IMR-90 (cell line): ENCODE measurements around the gene SRD5A1. TPM values are rescaled to one million over a fixed set of nuclear protein-coding genes. Genes with fewer than 3 reads are reported as not detected.
A peak's percentile ranks its signal among the peaks of the same experiment; 100 is the strongest.

ENCODE experiments used
- ATAC-seq: fragments of 200-7000 bp; cut with Tn5 transposase; 2 replicates; pipeline ENCODE4 v1.9.1; 2020; ENCODE audit warnings: low read depth, mild to moderate bottlenecking, moderate library complexity
- BruUV-seq: library from RNA; stranded (reverse); fragments of 400-500 nt; replicated peaks from 2 replicates; lab custom pipeline; 2021; lab: Mats Ljungman, UMichigan
- CTCF ChIA-PET: fragments of 300-600 bp; formaldehyde crosslinking; extraction: SDS; loops from one replicate; lab custom pipeline; 2021; ENCODE audit warnings: antibody characterized with exemption; lab: Yijun Ruan, JAX
- POLR2A ChIA-PET: fragments of 300-600 bp; sonication (Branson Sonifier 250); formaldehyde crosslinking; loops from one replicate; lab custom pipeline; 2022; ENCODE audit warnings: antibody characterized with exemption; ENCODE audit not compliant: unreplicated experiment; lab: Charles Lee
- DNase-seq: peaks from one replicate; pipeline ENCODE4 v3.0.0; 2013
- H2AFZ ChIP-seq: replicated peaks from 2 replicates; pipeline ENCODE3; 2013; ENCODE audit warnings: low read length, mild to moderate bottlenecking; ENCODE audit not compliant: poor library complexity
- H2AK5ac ChIP-seq: 2 replicates; pipeline ENCODE4 v1.6.1; 2013; ENCODE audit warnings: low read depth, low read length, inconsistent platforms
- H2AK9ac ChIP-seq: replicated peaks from 2 replicates; pipeline ENCODE3; 2013; ENCODE audit warnings: mild to moderate bottlenecking, low read depth, low read length, moderate library complexity; ENCODE audit not compliant: poor library complexity
- H2BK120ac ChIP-seq: 2 replicates; pipeline ENCODE4 v1.6.1; 2013; ENCODE audit warnings: low read depth, low read length, inconsistent platforms
- H2BK15ac ChIP-seq: 3 replicates; pipeline ENCODE4 v1.6.1; 2013; ENCODE audit warnings: low read depth, low read length, inconsistent platforms
- H2BK20ac ChIP-seq: 2 replicates; pipeline ENCODE4 v1.6.1; 2013; ENCODE audit warnings: low read depth, mild to moderate bottlenecking, inconsistent platforms, low read length, moderate library complexity
- H2BK5ac ChIP-seq: 2 replicates; pipeline ENCODE4 v1.6.1; 2013; ENCODE audit warnings: mild to moderate bottlenecking, low read depth, low read length, inconsistent platforms; ENCODE audit not compliant: poor library complexity, severe bottlenecking
- H3K14ac ChIP-seq: replicated peaks from 2 replicates; pipeline ENCODE4 v1.6.1; 2013; ENCODE audit warnings: low read depth, low read length, inconsistent platforms
- H3K18ac ChIP-seq: 2 replicates; pipeline ENCODE4 v1.6.1; 2013; ENCODE audit warnings: low read depth, low read length, control low read depth
- H3K23ac ChIP-seq: 2 replicates; pipeline ENCODE4 v1.6.1; 2013; ENCODE audit warnings: low read depth, low read length, inconsistent platforms
- H3K27ac ChIP-seq: 2 replicates; pipeline ENCODE4 v1.5.1; 2013; ENCODE audit warnings: mild to moderate bottlenecking, control low read depth, low read length; ENCODE audit not compliant: insufficient read depth
- H3K27me3 ChIP-seq: 2 replicates; pipeline ENCODE4 v1.6.1; 2013; ENCODE audit warnings: low read length; ENCODE audit not compliant: control insufficient read depth, insufficient read depth
- H3K36me3 ChIP-seq: 2 replicates; pipeline ENCODE4 v1.6.1; 2013; ENCODE audit warnings: low read length, mixed read lengths; ENCODE audit not compliant: control insufficient read depth, insufficient read depth
- H3K4ac ChIP-seq: 2 replicates; pipeline ENCODE4 v1.6.1; 2013; ENCODE audit warnings: low read depth, low read length, inconsistent platforms
- H3K4me1 ChIP-seq: 2 replicates; pipeline ENCODE4 v1.6.1; 2013; ENCODE audit warnings: low read length, mixed read lengths; ENCODE audit not compliant: control insufficient read depth, insufficient read depth
- H3K4me2 ChIP-seq: 2 replicates; pipeline ENCODE4 v1.6.1; 2013; ENCODE audit warnings: low read depth, mild to moderate bottlenecking, control low read depth, low read length, moderate library complexity
- H3K4me3 ChIP-seq: 2 replicates; pipeline ENCODE4 v1.5.1; 2013; ENCODE audit warnings: low read depth, mild to moderate bottlenecking, control low read depth, low read length, moderate library complexity; ENCODE audit not compliant: insufficient read depth
- H3K56ac ChIP-seq: 2 replicates; pipeline ENCODE4 v1.6.1; 2013; ENCODE audit warnings: low read length, inconsistent platforms; ENCODE audit not compliant: insufficient read depth; ENCODE audit errors: extremely low read depth
- H3K79me1 ChIP-seq, 2 experiments: 2 replicates each; pipeline ENCODE4 v1.6.1; 2013; ENCODE audit warnings: low read length in 2 of 2, inconsistent platforms in 1 of 2, low read depth in 1 of 2
- H3K9ac ChIP-seq: 2 replicates; pipeline ENCODE4 v1.6.1; 2013; ENCODE audit warnings: low read depth, low read length, control low read depth
- H3K9me1 ChIP-seq: 2 replicates; pipeline ENCODE4 v1.6.1; 2013; ENCODE audit warnings: low read length, inconsistent platforms; ENCODE audit not compliant: insufficient read depth
- H3K9me3 ChIP-seq: 2 replicates; pipeline ENCODE4 v1.6.1; 2013; ENCODE audit warnings: low read length; ENCODE audit not compliant: control insufficient read depth, insufficient read depth
- H4K20me1 ChIP-seq: 2 replicates; pipeline ENCODE4 v1.6.1; 2013; ENCODE audit warnings: low read length, inconsistent platforms; ENCODE audit not compliant: insufficient read depth
- H4K5ac ChIP-seq: 2 replicates; pipeline ENCODE4 v1.6.1; 2013; ENCODE audit warnings: mild to moderate bottlenecking, low read depth, low read length, control low read depth
- H4K8ac ChIP-seq, 2 experiments: 2 replicates each; pipeline ENCODE4 v1.6.1; 2013; ENCODE audit warnings: low read depth in 2 of 2, low read length in 2 of 2, control low read depth in 1 of 2, inconsistent platforms in 1 of 2
- H4K91ac ChIP-seq: 2 replicates; pipeline ENCODE4 v1.6.1; 2013; ENCODE audit warnings: low read depth, low read length, inconsistent platforms; ENCODE audit not compliant: insufficient read depth
- BHLHE40 ChIP-seq: fragments of 150-350 bp; IDR thresholded peaks from 2 replicates; pipeline ENCODE4 v1.6.1; 2016; ENCODE audit warnings: mild to moderate bottlenecking, low read depth, low read length
- CEBPB ChIP-seq: IDR thresholded peaks from 2 replicates; pipeline ENCODE4 v1.6.1; 2012; ENCODE audit warnings: low read depth, low read length, improper control_type of control experiment
- MAFK ChIP-seq: IDR thresholded peaks from 2 replicates; pipeline ENCODE4 v1.6.1; 2012; ENCODE audit warnings: low read depth, low read length, improper control_type of control experiment
- MXI1 ChIP-seq: IDR thresholded peaks from 2 replicates; pipeline ENCODE4 v1.6.1; 2012; ENCODE audit warnings: low read depth, mild to moderate bottlenecking, low read length, moderate library complexity, borderline replicate concordance
- NFE2L2 ChIP-seq: fragments of 150-350 bp; IDR thresholded peaks from 2 replicates; pipeline ENCODE4 v1.6.1; 2016; ENCODE audit warnings: low read depth, mild to moderate bottlenecking, low read length
- POLR2A ChIP-seq: IDR thresholded peaks from 2 replicates; pipeline ENCODE4 v1.6.1; 2012; ENCODE audit warnings: mild to moderate bottlenecking, low read depth, low read length
- RFX5 ChIP-seq: IDR thresholded peaks from 2 replicates; pipeline ENCODE4 v1.8.0; 2012; ENCODE audit warnings: low read depth, mild to moderate bottlenecking, low read length, moderate library complexity
- WGBS, 2 experiments: methylation state at CpG; one replicate each; pipeline versions ENCODE4 v1.1.5 to v1.1.7; 2013; ENCODE audit warnings: missing lambda C conversion rate in 2 of 2; ENCODE audit not compliant: insufficient read length in 1 of 2; ENCODE audit errors: extremely low coverage in 2 of 2; 5-methylcytosine and 5-hydroxymethylcytosine counted together
- dilution Hi-C: fragments of 300-500 bp; cut with HindIII; formaldehyde crosslinking; loops from one replicate; pipeline ENCODE4 v1.14.3; 2018; ENCODE audit warnings: low sequenced_read_pairs; ENCODE audit not compliant: unreplicated experiment
- in situ Hi-C: fragments of 300-500 bp; cut with MboI; formaldehyde crosslinking; loops from 3 replicates; pipeline ENCODE4 v1.14.3; 2019; ENCODE audit warnings: low sequenced_read_pairs, inconsistent platforms, mixed read lengths
- intact Hi-C: fragments of 100-400 bp; cut with micrococcal nuclease; formaldehyde crosslinking; loops from 2 replicates; pipeline ENCODE4 v1.10.0; 2022
- polyA plus RNA-seq, 3 experiments: library from polyadenylated mRNA; depleted of rRNA; stranded (reverse); fragments of >200 nt; gene quantifications; 2 replicates each; pipeline ENCODE4 v1.2.3, GENCODE V29; 2012; ENCODE audit warnings: low replicate concordance in 1 of 3
- total RNA-seq: library from RNA; depleted of rRNA; stranded (reverse); fragments of >200 nt; gene quantifications from 2 replicates; pipeline ENCODE4 v1.2.3, GENCODE V29; 2012
- TF ChIP-seq, protein P1 (sequence below): fragments of 150-350 bp; IDR thresholded peaks from 2 replicates; pipeline ENCODE4 v1.6.1; 2017; ENCODE audit warnings: mild to moderate bottlenecking, antibody characterized with exemption, low read length, low read depth

SRD5A1 gene
- total and polyA plus RNA-seq, 2 of the 4 experiments (the other 2 are of a cell fraction): 6.3 to 18.2 TPM

DNA sequence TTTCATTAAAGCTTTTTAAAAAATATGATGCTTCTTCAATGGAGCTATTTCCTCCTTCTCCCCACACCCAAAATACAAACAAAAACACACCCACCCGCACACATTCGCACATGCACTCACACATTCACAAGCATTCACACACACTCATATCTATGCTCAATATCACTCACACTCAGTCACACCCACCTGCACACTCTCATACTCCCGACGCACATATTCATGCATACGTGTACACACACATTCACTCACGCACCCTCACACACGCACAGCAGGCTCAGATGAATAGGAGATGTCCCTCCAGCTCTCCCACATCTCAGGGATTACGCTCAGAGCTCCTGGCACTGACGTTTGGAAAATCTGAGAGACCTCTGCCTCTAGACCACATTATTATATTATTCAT is 54.3 kb downstream of the SRD5A1 start:
- Histone ChIP-seq H2BK120ac (no peak overlapping the region), H2AK9ac (no peak overlapping the region), H3K27ac (no peak overlapping the region), H3K14ac (no peak overlapping the region), H3K36me3 (no peaks in the 10 kb centered on the region), H2BK5ac (no peak overlapping the region), H3K4me2 (no peak overlapping the region), H3K23ac (0 out of 2 replicates have a peak overlapping the region, but pooled peaks have one; percentile 24), H3K4me3 (no peak overlapping the region), H3K4me1 (no peaks in the 10 kb centered on the region), H4K91ac (no peak overlapping the region), H3K79me1 (no peaks in the 10 kb centered on the region), H3K9ac (no peak overlapping the region), H3K56ac (no peak overlapping the region), H3K9me3 (no peaks in the 10 kb centered on the region), H3K4ac (no peak overlapping the region), H4K5ac (no peak overlapping the region), H2AFZ (no peak overlapping the region), H3K27me3 (peaks cover 3% of the 10 kb centered on the region; the same call in 1 of the 2 replicates), H4K20me1 (no peaks in the 10 kb centered on the region), H2BK20ac (no peak overlapping the region), H2AK5ac (no peak overlapping the region), H2BK15ac (no peak overlapping the region), H3K9me1 (peaks cover 3% of the 10 kb centered on the region; the same call in 1 of the 2 replicates), H3K18ac (no peak overlapping the region), H4K8ac (no peak overlapping the region)
- no TSS peak for BruUV-seq
- POLR2A ChIA-PET: interaction anchor here (0.6 kb wide), 1 partner anchor 170 kb away, joined by 4 read pairs; no protein-coding TSS in a partner anchor
- no peak for DNase-seq
- CTCF ChIA-PET: no interaction called here
- ATAC-seq: no peak
- WGBS, 2 experiments: 81 to 100% methylated on average over 1 to 5 of the region's 9 CpGs
- dilution Hi-C loops: no loop called here
- TF ChIP-seq POLR2A: no peak
- no peak for TF ChIP-seq NFE2L2
- TF ChIP-seq CEBPB: no peak
- no peak for TF ChIP-seq BHLHE40
- no peak for TF ChIP-seq MXI1
- TF ChIP-seq RFX5: no peak
- TF ChIP-seq, protein P1, sequence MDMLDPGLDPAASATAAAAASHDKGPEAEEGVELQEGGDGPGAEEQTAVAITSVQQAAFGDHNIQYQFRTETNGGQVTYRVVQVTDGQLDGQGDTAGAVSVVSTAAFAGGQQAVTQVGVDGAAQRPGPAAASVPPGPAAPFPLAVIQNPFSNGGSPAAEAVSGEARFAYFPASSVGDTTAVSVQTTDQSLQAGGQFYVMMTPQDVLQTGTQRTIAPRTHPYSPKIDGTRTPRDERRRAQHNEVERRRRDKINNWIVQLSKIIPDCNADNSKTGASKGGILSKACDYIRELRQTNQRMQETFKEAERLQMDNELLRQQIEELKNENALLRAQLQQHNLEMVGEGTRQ: no peak
- no peak for TF ChIP-seq MAFK
- in situ Hi-C loops: no loop called here
- intact Hi-C loops: no loop called here
